Dermis microvascular lymphatic vessel endothelial cell (primary cell): ENCODE results near the gene RAD51B. TPM values are rescaled to one million over a fixed set of nuclear protein-coding genes. Genes with fewer than 3 reads are reported as not detected.

Experiments
- DNase-seq, 2 donors: peaks; one replicate each; pipeline versions ENCODE4 v3.0.0 to v3.0.0-alpha.2; 2010; ENCODE audit warnings: low read depth in 2 of 2
- total RNA-seq: library from RNA; depleted of rRNA; stranded (reverse); fragments of >200 nt; gene quantifications from 2 replicates; pipeline ENCODE4 v1.2.1, GENCODE V29; 2014

The RAD51B gene
- total RNA-seq, 1 donor from 2014 or later: 9.2 TPM

- no peak for DNase-seq
These were observed 539.6 kb downstream of the RAD51B start for GRCh38 chr14:68359022-68359836.

GRCh38 chr14:68359837-68360552, 540.4 kb downstream of the RAD51B start:
- DNase-seq: no peak

GRCh38 chr14:68361231-68361630, 541.7 kb downstream of the RAD51B start:
- DNase-seq: peak in 1 of 2 donors; percentile 54

GRCh38 chr14:68362846-68363245, 543.3 kb downstream of the RAD51B start:
- no peak for DNase-seq

GRCh38 chr14:68363466-68363842, 543.9 kb downstream of the RAD51B start:
- no peak for DNase-seq

GRCh38 chr14:68363843-68364767, 544.5 kb downstream of the RAD51B start:
- DNase-seq: peak in 1 of 2 donors; percentile 51

GRCh38 chr14:68364792-68365192, 545.2 kb downstream of the RAD51B start:
- DNase-seq: no peak

- peak in 1 of 2 donors; percentile 33 for DNase-seq
These were observed 545.6 kb downstream of the RAD51B start for GRCh38 chr14:68365228-68365627.

- DNase-seq: no peak
These were observed 547.1 kb downstream of the RAD51B start for GRCh38 chr14:68366656-68367055.

- DNase-seq: peak in 1 of 2 donors; percentile 14
These were observed 548.0 kb downstream of the RAD51B start for GRCh38 chr14:68367536-68367935.

GRCh38 chr14:68368850-68369249, 549.3 kb downstream of the RAD51B start:
- DNase-seq: no peak

GRCh38 chr14:68369281-68370056, 549.9 kb downstream of the RAD51B start:
- DNase-seq: peak in 1 of 2 donors; percentile 31

GRCh38 chr14:68370057-68370360, 550.4 kb downstream of the RAD51B start:
- DNase-seq: no peak

GRCh38 chr14:68372368-68372767, 552.8 kb downstream of the RAD51B start:
- no peak for DNase-seq

GRCh38 chr14:68373124-68373646, 553.6 kb downstream of the RAD51B start:
- no peak for DNase-seq

GRCh38 chr14:68373847-68374444, 554.4 kb downstream of the RAD51B start:
- DNase-seq: no peak

GRCh38 chr14:68374682-68375081, 555.1 kb downstream of the RAD51B start:
- no peak for DNase-seq

GRCh38 chr14:68375376-68375775, 555.8 kb downstream of the RAD51B start:
- no peak for DNase-seq

- no peak for DNase-seq
These were observed 556.6 kb downstream of the RAD51B start for GRCh38 chr14:68376067-68376779.

- DNase-seq: no peak
These were observed 557.4 kb downstream of the RAD51B start for GRCh38 chr14:68377006-68377405.
